ENCODE results near the gene TSN.
"Not testable (repeated sequence)": the region's sequence is repeated elsewhere in the genome, so short reads cannot be mapped to it uniquely, and the experiment has no call there.

TSN gene

DNA sequence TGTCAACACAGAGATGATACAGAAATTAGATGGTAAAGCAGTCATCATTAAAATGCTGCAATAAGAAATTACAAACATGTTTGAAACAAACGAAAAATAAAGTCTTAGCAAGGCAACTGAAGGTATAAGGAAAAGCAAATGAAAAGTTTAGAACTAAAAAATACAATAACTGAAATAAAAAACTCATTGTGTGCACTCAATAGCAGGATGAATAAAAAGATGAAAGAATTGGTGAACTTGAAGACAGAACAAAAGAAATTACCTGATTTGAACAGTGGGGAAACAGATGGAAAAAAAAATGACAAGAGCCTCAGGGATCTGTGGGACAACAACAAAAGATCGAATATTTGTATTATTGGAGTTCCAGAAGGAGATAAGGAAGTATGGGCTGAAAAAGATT, 46.5 kb downstream of the TSN start:
- no peak overlapping the region for H3K27ac ChIP-seq (ENCODE audit: low read length)
- H3K9ac ChIP-seq (ENCODE audit: low read length in 2 of 2): no peak overlapping the region
- no peaks in the 10 kb centered on the region for H3K36me3 ChIP-seq (ENCODE audit: control insufficient read depth in 2 of 2, insufficient read depth in 2 of 2, low read length in 2 of 2)
- no peaks in the 10 kb centered on the region for H3K4me1 ChIP-seq (ENCODE audit: control insufficient read depth, insufficient read depth, low read length)
- no peak overlapping the region for H3K4me3 ChIP-seq (ENCODE audit: low read length in 2 of 2)
- no peaks in the 10 kb centered on the region for H3K27me3 ChIP-seq (ENCODE audit: control insufficient read depth in 1 of 2, insufficient read depth in 2 of 2, low read length in 2 of 2)
- peaks cover 0 to 3% of the 10 kb centered on the region in 2 donors for H3K9me3 ChIP-seq (ENCODE audit: control insufficient read depth in 2 of 2, low read length in 2 of 2)

DNA sequence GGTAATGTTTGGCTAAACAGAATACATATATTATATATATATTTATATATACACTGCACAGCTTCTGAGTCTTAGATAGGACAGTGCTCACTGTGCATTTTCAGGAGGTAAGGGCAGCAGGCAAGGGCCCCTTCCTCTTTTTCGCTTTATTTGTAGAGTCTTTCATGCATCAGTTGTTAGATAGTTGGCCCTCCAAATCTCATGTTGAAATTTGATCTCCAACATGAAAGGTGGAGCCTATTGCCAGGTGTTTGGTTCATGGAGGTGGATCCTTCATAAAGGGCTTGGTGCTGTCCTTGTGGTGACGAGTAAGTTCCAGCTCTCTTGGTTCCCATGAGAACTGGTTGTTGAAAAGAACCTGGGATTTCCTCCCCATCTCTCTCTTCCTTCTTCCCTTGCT, 48.1 kb downstream of the TSN start:
- Histone ChIP-seq H3K4me1 (ENCODE audit: control insufficient read depth, insufficient read depth, low read length) (no peaks in the 10 kb centered on the region), H3K4me3 (ENCODE audit: low read length in 2 of 2) (no peak overlapping the region), H3K9ac (ENCODE audit: low read length in 2 of 2) (no peak overlapping the region), H3K27ac (ENCODE audit: low read length) (no peak overlapping the region), H3K9me3 (ENCODE audit: control insufficient read depth in 2 of 2, low read length in 2 of 2) (peaks cover 0 to 3% of the 10 kb centered on the region in 2 donors), H3K36me3 (ENCODE audit: control insufficient read depth in 2 of 2, insufficient read depth in 2 of 2, low read length in 2 of 2) (no peaks in the 10 kb centered on the region), H3K27me3 (ENCODE audit: control insufficient read depth in 1 of 2, insufficient read depth in 2 of 2, low read length in 2 of 2) (no peaks in the 10 kb centered on the region)

GRCh38 chr2:121804340-121804739, 48.9 kb downstream of the TSN start:
- H3K4me1 ChIP-seq (ENCODE audit: control insufficient read depth, insufficient read depth, low read length): no peaks in the 10 kb centered on the region

GRCh38 chr2:121804997-121805765, 49.7 kb downstream of the TSN start:
- Histone ChIP-seq H3K4me3 (ENCODE audit: low read length in 2 of 2) (no peak overlapping the region), H3K36me3 (ENCODE audit: control insufficient read depth in 2 of 2, insufficient read depth in 2 of 2, low read length in 2 of 2) (no peaks in the 10 kb centered on the region), H3K27ac (ENCODE audit: low read length) (no peak overlapping the region), H3K4me1 (ENCODE audit: control insufficient read depth, insufficient read depth, low read length) (no peaks in the 10 kb centered on the region), H3K27me3 (ENCODE audit: control insufficient read depth in 1 of 2, insufficient read depth in 2 of 2, low read length in 2 of 2) (no peaks in the 10 kb centered on the region), H3K9me3 (ENCODE audit: control insufficient read depth in 2 of 2, low read length in 2 of 2) (peaks cover 0 to 3% of the 10 kb centered on the region in 2 donors), H3K9ac (ENCODE audit: low read length in 2 of 2) (no peak overlapping the region)

More at GRCh38 chr2:121804340-121804739, 48.9 kb downstream of the TSN start:
- peaks cover 0 to 3% of the 10 kb centered on the region in 2 donors for H3K9me3 ChIP-seq (ENCODE audit: control insufficient read depth in 2 of 2, low read length in 2 of 2)
- H3K9ac ChIP-seq (ENCODE audit: low read length in 2 of 2): no peak overlapping the region
- no peak overlapping the region for H3K4me3 ChIP-seq (ENCODE audit: low read length in 2 of 2)
- H3K27ac ChIP-seq (ENCODE audit: low read length): no peak overlapping the region
- H3K27me3 ChIP-seq (ENCODE audit: control insufficient read depth in 1 of 2, insufficient read depth in 2 of 2, low read length in 2 of 2): no peaks in the 10 kb centered on the region
- no peaks in the 10 kb centered on the region for H3K36me3 ChIP-seq (ENCODE audit: control insufficient read depth in 2 of 2, insufficient read depth in 2 of 2, low read length in 2 of 2)

GRCh38 chr2:121805766-121806143, 50.3 kb downstream of the TSN start:
- Histone ChIP-seq H3K9me3 (ENCODE audit: control insufficient read depth in 2 of 2, low read length in 2 of 2) (peaks cover 0 to 3% of the 10 kb centered on the region in 2 donors), H3K36me3 (ENCODE audit: control insufficient read depth in 2 of 2, insufficient read depth in 2 of 2, low read length in 2 of 2) (no peaks in the 10 kb centered on the region), H3K27me3 (ENCODE audit: control insufficient read depth in 1 of 2, insufficient read depth in 2 of 2, low read length in 2 of 2) (no peaks in the 10 kb centered on the region), H3K9ac (ENCODE audit: low read length in 2 of 2) (no peak overlapping the region), H3K4me3 (ENCODE audit: low read length in 2 of 2) (no peak overlapping the region), H3K27ac (ENCODE audit: low read length) (no peak overlapping the region), H3K4me1 (ENCODE audit: control insufficient read depth, insufficient read depth, low read length) (no peaks in the 10 kb centered on the region)

DNA sequence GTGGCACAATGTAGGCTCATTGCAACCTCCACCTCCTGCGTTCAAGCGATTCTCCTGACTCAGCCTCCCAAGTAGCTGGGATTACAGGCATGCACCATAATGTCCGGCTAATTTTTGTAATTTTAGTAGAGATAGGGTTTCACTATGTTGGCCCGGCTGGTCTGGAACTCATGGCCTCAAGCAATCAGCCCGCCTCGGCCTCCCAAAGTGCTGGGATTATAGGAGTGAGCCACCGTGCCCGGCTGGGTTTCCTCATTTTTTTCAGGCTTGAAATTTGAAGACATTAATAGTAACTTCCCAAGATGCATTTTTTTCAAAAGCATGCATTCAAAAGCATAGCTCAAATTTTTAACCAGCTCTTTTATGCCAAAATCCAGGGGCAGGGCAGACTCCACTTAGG, 52.3 kb downstream of the TSN start:
- not testable (repeated sequence) for H3K27me3 ChIP-seq (ENCODE audit: control insufficient read depth in 1 of 2, insufficient read depth in 2 of 2, low read length in 2 of 2); H3K9me3 ChIP-seq (ENCODE audit: control insufficient read depth in 2 of 2, low read length in 2 of 2); H3K9ac ChIP-seq (ENCODE audit: low read length in 2 of 2); H3K27ac ChIP-seq (ENCODE audit: low read length); H3K4me1 ChIP-seq (ENCODE audit: control insufficient read depth, insufficient read depth, low read length); H3K36me3 ChIP-seq (ENCODE audit: control insufficient read depth in 2 of 2, insufficient read depth in 2 of 2, low read length in 2 of 2); H3K4me3 ChIP-seq (ENCODE audit: low read length in 2 of 2)

- H3K9me3 ChIP-seq (ENCODE audit: control insufficient read depth in 2 of 2, low read length in 2 of 2): no peaks in the 10 kb centered on the region
- peaks cover 3% of the 10 kb centered on the region for H3K4me1 ChIP-seq (ENCODE audit: control insufficient read depth, insufficient read depth, low read length)
- H3K9ac ChIP-seq (ENCODE audit: low read length in 2 of 2): no peak overlapping the region
- no peak overlapping the region for H3K27ac ChIP-seq (ENCODE audit: low read length)
- no peaks in the 10 kb centered on the region for H3K27me3 ChIP-seq (ENCODE audit: control insufficient read depth in 1 of 2, insufficient read depth in 2 of 2, low read length in 2 of 2)
- no peaks in the 10 kb centered on the region for H3K36me3 ChIP-seq (ENCODE audit: control insufficient read depth in 2 of 2, insufficient read depth in 2 of 2, low read length in 2 of 2)
- H3K4me3 ChIP-seq (ENCODE audit: low read length in 2 of 2): no peak overlapping the region
Measured at GRCh38 chr2:121809607-121810006, 54.2 kb downstream of the TSN start.

DNA sequence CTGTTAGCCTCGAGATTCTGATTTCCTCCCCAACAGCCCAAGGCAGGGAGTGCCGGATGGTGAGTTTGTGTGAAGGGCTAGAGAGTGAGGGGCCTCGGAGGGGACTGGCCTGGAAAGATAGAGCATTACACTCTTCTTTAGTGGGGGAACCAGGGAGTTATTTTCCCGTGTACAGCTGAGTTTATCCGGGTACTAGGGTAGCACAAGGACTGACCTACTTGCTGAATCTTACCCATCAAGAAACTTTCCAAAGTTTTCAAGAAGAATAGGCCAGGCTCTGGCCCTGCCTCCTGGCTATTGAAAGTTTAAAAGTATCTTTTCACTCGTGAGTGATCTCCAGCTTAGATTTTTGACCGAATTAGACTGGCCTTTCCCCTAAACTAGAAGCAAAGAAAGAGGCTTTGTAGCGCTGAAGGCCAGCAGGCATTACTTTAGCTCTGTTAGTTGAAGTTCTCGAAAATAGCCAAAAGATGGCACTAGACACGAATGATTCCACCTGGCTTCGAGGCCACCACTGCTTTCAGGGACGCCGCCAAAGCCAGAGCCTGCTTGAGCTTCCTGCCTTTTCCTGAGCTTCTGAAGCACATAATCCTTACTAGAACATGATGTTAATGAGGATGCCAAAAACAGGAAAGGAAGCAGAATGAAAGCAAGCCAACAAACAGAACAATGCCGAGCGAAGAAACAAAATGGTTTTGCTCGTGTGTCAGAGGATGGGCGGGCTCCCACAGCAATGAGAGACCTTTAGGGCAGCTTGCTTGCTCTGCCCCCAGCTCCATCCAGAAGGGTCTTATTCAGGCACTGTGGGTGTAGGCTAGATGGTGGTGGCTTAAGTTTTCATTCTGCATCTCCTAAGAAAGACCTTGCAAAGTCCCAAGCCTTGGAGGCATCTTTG, 55.8 kb downstream of the TSN start:
- Histone ChIP-seq H3K27ac (ENCODE audit: low read length) (no peak overlapping the region), H3K9me3 (ENCODE audit: control insufficient read depth in 2 of 2, low read length in 2 of 2) (no peaks in the 10 kb centered on the region), H3K27me3 (ENCODE audit: control insufficient read depth in 1 of 2, insufficient read depth in 2 of 2, low read length in 2 of 2) (no peaks in the 10 kb centered on the region), H3K4me1 (ENCODE audit: control insufficient read depth, insufficient read depth, low read length) (peaks cover 3% of the 10 kb centered on the region), H3K9ac (ENCODE audit: low read length in 2 of 2) (no peak overlapping the region), H3K36me3 (ENCODE audit: control insufficient read depth in 2 of 2, insufficient read depth in 2 of 2, low read length in 2 of 2) (no peaks in the 10 kb centered on the region), H3K4me3 (ENCODE audit: low read length in 2 of 2) (no peak overlapping the region)

GRCh38 chr2:121813083-121813482, 57.6 kb downstream of the TSN start:
- H3K4me3 ChIP-seq (ENCODE audit: low read length in 2 of 2); H3K36me3 ChIP-seq (ENCODE audit: control insufficient read depth in 2 of 2, insufficient read depth in 2 of 2, low read length in 2 of 2); H3K27ac ChIP-seq (ENCODE audit: low read length); H3K9ac ChIP-seq (ENCODE audit: low read length in 2 of 2); H3K4me1 ChIP-seq (ENCODE audit: control insufficient read depth, insufficient read depth, low read length); H3K27me3 ChIP-seq (ENCODE audit: control insufficient read depth in 1 of 2, insufficient read depth in 2 of 2, low read length in 2 of 2): not testable (repeated sequence)
- peaks cover 0 to 13% of the 10 kb centered on the region in 2 donors for H3K9me3 ChIP-seq (ENCODE audit: control insufficient read depth in 2 of 2, low read length in 2 of 2)

GRCh38 chr2:121815216-121815615, 59.8 kb downstream of the TSN start:
- Histone ChIP-seq H3K36me3 (ENCODE audit: control insufficient read depth in 2 of 2, insufficient read depth in 2 of 2, low read length in 2 of 2) (no peaks in the 10 kb centered on the region), H3K9ac (ENCODE audit: low read length in 2 of 2) (no peak overlapping the region), H3K9me3 (ENCODE audit: control insufficient read depth in 2 of 2, low read length in 2 of 2) (peaks cover 0 to 13% of the 10 kb centered on the region in 2 donors), H3K27ac (ENCODE audit: low read length) (no peak overlapping the region), H3K4me3 (ENCODE audit: low read length in 2 of 2) (no peak overlapping the region), H3K4me1 (ENCODE audit: control insufficient read depth, insufficient read depth, low read length) (peaks cover 3% of the 10 kb centered on the region), H3K27me3 (ENCODE audit: control insufficient read depth in 1 of 2, insufficient read depth in 2 of 2, low read length in 2 of 2) (no peaks in the 10 kb centered on the region)

DNA sequence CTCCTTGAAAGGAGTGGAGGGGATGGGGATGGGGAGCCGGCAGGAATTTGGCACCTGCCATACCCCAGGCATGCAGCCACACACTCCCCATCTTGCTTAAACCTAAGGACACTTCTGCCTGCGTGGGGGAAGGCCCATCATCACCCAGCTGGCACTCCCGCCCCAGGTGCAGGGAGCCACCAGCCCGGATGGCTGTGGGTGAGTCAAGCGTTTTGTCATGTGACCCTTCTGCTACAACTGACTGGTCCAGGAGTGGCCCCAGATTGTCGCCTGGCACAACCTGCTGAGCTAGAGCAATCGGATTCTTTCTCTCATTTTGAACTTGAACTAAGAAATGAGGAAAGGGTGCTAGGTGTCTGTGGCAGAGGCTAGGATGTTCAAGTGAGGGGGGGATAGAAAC, 61.3 kb downstream of the TSN start:
- Histone ChIP-seq H3K27ac (ENCODE audit: low read length) (no peak overlapping the region), H3K27me3 (ENCODE audit: control insufficient read depth in 1 of 2, insufficient read depth in 2 of 2, low read length in 2 of 2) (no peaks in the 10 kb centered on the region), H3K9ac (ENCODE audit: low read length in 2 of 2) (no peak overlapping the region), H3K4me1 (ENCODE audit: control insufficient read depth, insufficient read depth, low read length) (no peaks in the 10 kb centered on the region), H3K36me3 (ENCODE audit: control insufficient read depth in 2 of 2, insufficient read depth in 2 of 2, low read length in 2 of 2) (no peaks in the 10 kb centered on the region), H3K4me3 (ENCODE audit: low read length in 2 of 2) (no peak overlapping the region), H3K9me3 (ENCODE audit: control insufficient read depth in 2 of 2, low read length in 2 of 2) (peaks cover 0 to 13% of the 10 kb centered on the region in 2 donors)

All from stomach smooth muscle (tissue), 2 donors.